Calu3 (cell line): ENCODE data around the gene ZACN. TPM values are rescaled to one million over a fixed set of nuclear protein-coding genes. Genes with fewer than 3 reads are reported as not detected.

Source experiments
- BruUV-seq: library from RNA; stranded (reverse); fragments of 400-500 nt; replicated peaks from 2 replicates; lab custom pipeline; 2021; lab: Mats Ljungman, UMichigan
- CTCF ChIA-PET: fragments of 300-600 bp; sonication (Branson Sonifier 250); formaldehyde crosslinking; loops from one replicate; lab custom pipeline; 2022; ENCODE audit warnings: antibody characterized with exemption; lab: Charles Lee
- DNase-seq: peaks from one replicate; pipeline ENCODE4 v3.0.0; 2022
- H3K27ac Mint-ChIP-seq: one replicate; pipeline ENCODE4 v1.8.0; 2022; ENCODE audit warnings: mixed read lengths; ENCODE audit not compliant: unreplicated experiment
- H3K27me3 Mint-ChIP-seq: one replicate; pipeline ENCODE4 v1.8.0; 2022; ENCODE audit warnings: mixed read lengths; ENCODE audit not compliant: unreplicated experiment
- H3K36me3 Mint-ChIP-seq: one replicate; pipeline ENCODE4 v1.8.0; 2022; ENCODE audit warnings: mild to moderate bottlenecking, moderate library complexity, mixed read lengths; ENCODE audit not compliant: insufficient read depth, unreplicated experiment
- H3K4me1 Mint-ChIP-seq: one replicate; pipeline ENCODE4 v1.8.0; 2022; ENCODE audit warnings: mild to moderate bottlenecking, low read depth, mixed read lengths; ENCODE audit not compliant: unreplicated experiment
- H3K4me3 Mint-ChIP-seq: one replicate; pipeline ENCODE4 v1.8.0; 2022; ENCODE audit warnings: mild to moderate bottlenecking, low read depth, moderate library complexity, mixed read lengths; ENCODE audit not compliant: unreplicated experiment
- H3K9me3 Mint-ChIP-seq: one replicate; pipeline ENCODE4 v1.8.0; 2022; ENCODE audit warnings: low read depth, mixed read lengths; ENCODE audit not compliant: unreplicated experiment
- CTCF ChIP-seq: fragments of 200-600 bp; IDR thresholded peaks from one replicate; pipeline ENCODE4 v1.8.0; 2022; ENCODE audit warnings: antibody characterized with exemption; ENCODE audit not compliant: unreplicated experiment
- intact Hi-C: fragments of 100-400 bp; cut with micrococcal nuclease; formaldehyde crosslinking; loops from one replicate; pipeline ENCODE4 v1.10.0; 2022; ENCODE audit not compliant: unreplicated experiment
- total RNA-seq: library from RNA; stranded (reverse); gene quantifications from 2 replicates; pipeline ENCODE4 v1.2.3, GENCODE V29; 2022

The ZACN gene
- total RNA-seq, 1 experiment from 2014 or later: 0.17 TPM

- CTCF ChIA-PET: interaction anchor here (0.6 kb wide), 2 partner anchors 31 to 49 kb away, joined by 3 to 4 read pairs; no protein-coding TSS in a partner anchor
- H3K27me3 Mint-ChIP-seq: no peaks in the 10 kb centered on the region
- intact Hi-C loops: no loop called here
These were observed 15.0 kb upstream of the ZACN start for GRCh38 chr17:76063875-76064546.

GRCh38 chr17:76065775-76066174 lies 13.2 kb upstream of the ZACN start:
- Mint-ChIP-seq H3K27me3 (no peaks in the 10 kb centered on the region), H3K4me1 (no peaks in the 10 kb centered on the region), H3K4me3 (no peak overlapping the region), H3K27ac (no peak overlapping the region), H3K36me3 (peaks cover 80% of the 10 kb centered on the region), H3K9me3 (no peaks in the 10 kb centered on the region)
- CTCF ChIA-PET: interaction anchor here (0.7 kb wide), 1 partner anchor 9 kb away, joined by 3 read pairs; no protein-coding TSS in a partner anchor
- no peak for TF ChIP-seq CTCF
- BruUV-seq: no TSS peak
- intact Hi-C loops: no loop called here
- no peak for DNase-seq

More at GRCh38 chr17:76063875-76064546, 15.0 kb upstream of the ZACN start:
- peaks cover 89% of the 10 kb centered on the region for H3K36me3 Mint-ChIP-seq
- no peak for DNase-seq
- H3K4me3 Mint-ChIP-seq: no peak overlapping the region
- no peak overlapping the region for H3K27ac Mint-ChIP-seq
- no peak for TF ChIP-seq CTCF
- H3K9me3 Mint-ChIP-seq: no peaks in the 10 kb centered on the region
- no TSS peak for BruUV-seq
- no peaks in the 10 kb centered on the region for H3K4me1 Mint-ChIP-seq

DNA sequence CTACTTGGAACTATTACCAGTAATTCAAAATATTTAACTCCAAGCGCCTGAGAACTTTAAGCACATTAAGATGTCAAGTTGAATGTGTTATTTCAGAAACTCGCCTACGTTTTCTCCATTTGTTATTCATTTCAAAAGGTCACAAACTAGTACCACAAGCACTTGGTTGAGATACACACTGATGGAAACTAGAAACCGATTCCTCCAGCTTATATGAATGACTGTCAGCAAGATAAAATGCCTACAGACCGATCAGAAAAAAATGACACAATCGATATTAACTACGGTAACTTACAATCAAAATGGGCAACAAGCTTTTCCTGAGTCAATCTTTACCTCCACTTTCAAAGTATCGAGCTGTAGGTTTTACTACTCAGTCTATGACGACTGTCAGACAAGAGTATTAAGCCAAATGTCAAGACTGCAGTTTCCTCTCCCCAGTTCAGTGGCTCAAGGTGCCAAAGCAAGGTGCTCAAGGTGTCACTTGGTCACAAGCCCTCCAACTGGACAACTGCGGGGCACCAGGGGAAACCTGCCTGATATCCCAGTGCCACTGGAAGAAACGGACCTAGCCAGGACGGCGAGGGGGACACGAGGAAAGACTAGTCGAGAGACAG lies 7.3 kb upstream of the ZACN start:
- CTCF ChIA-PET: interaction anchor here (0.6 to 1.4 kb wide), 2 partner anchors 57 to 168 kb away, joined by 3 to 4 read pairs; no protein-coding TSS in a partner anchor
- peaks cover 25% of the 10 kb centered on the region for H3K27me3 Mint-ChIP-seq
- peak overlapping the region; percentile 73 for H3K27ac Mint-ChIP-seq
- intact Hi-C loops: loop anchor here (5.0 kb wide), 1 partner anchor 44 kb away; the partner anchor contains the start of gene EVPL
- peaks cover 49% of the 10 kb centered on the region for H3K36me3 Mint-ChIP-seq
- no peak for TF ChIP-seq CTCF
- peak overlapping the region; percentile 87 for H3K4me3 Mint-ChIP-seq
- BruUV-seq: TSS peak; percentile 67
- DNase-seq: no peak
- H3K9me3 Mint-ChIP-seq: no peaks in the 10 kb centered on the region
- H3K4me1 Mint-ChIP-seq: peaks cover 11% of the 10 kb centered on the region

DNA sequence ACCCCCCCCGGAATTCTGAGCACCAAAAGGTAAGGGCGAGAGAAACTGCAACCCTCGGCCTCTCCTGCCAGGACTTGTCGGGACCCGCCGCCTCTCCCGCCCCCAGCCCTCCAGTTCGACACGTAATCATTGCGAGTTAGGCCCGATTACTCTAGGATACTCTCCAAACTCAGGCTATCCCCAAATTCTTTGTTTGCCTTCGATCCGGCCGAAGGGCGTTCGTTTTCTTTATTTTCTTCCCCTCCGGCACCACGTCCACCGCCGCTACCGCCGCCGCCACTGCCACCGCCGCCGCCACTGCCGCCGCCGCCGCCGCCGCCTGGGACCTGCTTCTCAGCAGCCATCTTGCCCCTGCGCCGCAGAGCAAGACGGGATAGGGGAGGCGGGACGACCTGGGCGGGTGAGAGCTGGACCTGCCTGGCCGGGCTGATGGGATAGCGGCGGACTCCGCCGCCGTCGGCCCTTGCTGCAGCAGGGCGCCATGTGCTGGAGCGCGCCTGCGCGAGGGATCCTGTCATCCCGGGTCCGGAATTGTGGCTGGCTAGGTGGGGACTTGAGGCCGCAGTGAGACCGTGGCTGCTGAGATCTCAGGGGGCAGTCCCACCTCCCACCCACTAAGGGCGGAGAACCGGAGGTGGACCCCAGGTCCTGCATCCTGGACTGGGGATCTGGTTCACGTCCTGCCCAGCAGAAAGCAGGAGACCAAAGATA lies 6.7 kb upstream of the ZACN start, which contains the start of gene SRP68:
SRP68 (minus strand) TSS at position 370 of the 711 bp plus-strand sequence; CDS start at position 344, 26 bp downstream.
- peak within 1 kb of the TSS; percentile 87 for H3K4me3 Mint-ChIP-seq
- peaks cover 44% of the 10 kb centered on the region for H3K36me3 Mint-ChIP-seq
- CTCF ChIA-PET: interaction anchor here (1.4 kb wide), 1 partner anchor 58 kb away, joined by 4 read pairs; no protein-coding TSS in a partner anchor
- peaks cover 31% of the 10 kb centered on the region for H3K27me3 Mint-ChIP-seq
- H3K9me3 Mint-ChIP-seq: no peaks in the 10 kb centered on the region
- DNase-seq: peak; percentile 95
- peak within 1 kb of the TSS; percentile 73 for H3K27ac Mint-ChIP-seq
- no peak for TF ChIP-seq CTCF
- intact Hi-C loops: loop anchor here (5.0 kb wide), 1 partner anchor 45 kb away; the partner anchor contains the start of gene EVPL
- H3K4me1 Mint-ChIP-seq: peaks cover 11% of the 10 kb centered on the region
- BruUV-seq: no TSS peak
